H1 (cell line): ENCODE measurements around the gene MRTO4. TPM values are rescaled to one million over a fixed set of nuclear protein-coding genes. Genes with fewer than 3 reads are reported as not detected.

Source experiments
- CHD2 ChIP-seq: IDR thresholded peaks from 2 replicates; pipeline ENCODE4 v1.6.1; 2012; ENCODE audit warnings: low read length, improper control_type of control experiment
- CHD7 ChIP-seq: fragments of 300-600 bp; sonication (generic); IDR thresholded peaks from 2 replicates; pipeline ENCODE4 v1.7.1; 2012; ENCODE audit warnings: low read length, moderate library complexity, mild to moderate bottlenecking, inconsistent platforms; ENCODE audit not compliant: insufficient replicate concordance
- EGR1 ChIP-seq: IDR thresholded peaks from 2 replicates; pipeline ENCODE4 v1.6.1; 2011; ENCODE audit warnings: low read depth, low read length, borderline replicate concordance
- EP300 ChIP-seq, 2 experiments: IDR thresholded peaks; 1 replicate in 1 of 2; 2 replicates in 1 of 2; pipeline ENCODE4 v1.6.1; 2011 to 2012; ENCODE audit warnings: low read depth in 2 of 2, low read length in 2 of 2, mild to moderate bottlenecking in 2 of 2, borderline replicate concordance in 1 of 2, inconsistent platforms in 1 of 2, moderate library complexity in 1 of 2
- GTF2F1 ChIP-seq: IDR thresholded peaks from 2 replicates; pipeline ENCODE4 v1.6.1; 2012; ENCODE audit warnings: low read depth, low read length, improper control_type of control experiment, borderline replicate concordance
- SIN3A ChIP-seq, 2 experiments: IDR thresholded peaks in 1 of 2; conservative IDR thresholded peaks in 1 of 2; 2 replicates each; pipeline ENCODE4 v1.6.1; 2011 to 2012; ENCODE audit warnings: low read length in 2 of 2, improper control_type of control experiment in 1 of 2, low read depth in 1 of 2, mild to moderate bottlenecking in 1 of 2
- polyA plus RNA-seq, 7 experiments: library from polyadenylated mRNA; depleted of rRNA in 3 of 7; stranded (reverse) in 5 of 7; unstranded in 2 of 7; fragments of >200 nt in 5 of 7; fragments of 200-250 nt in 2 of 7; gene quantifications; 1 replicate in 5 of 7; 2 replicates in 1 of 7; 4 replicates in 1 of 7; pipeline versions ENCODE4 v1.2.1 to v1.2.3, GENCODE V29; 2011 to 2013; ENCODE audit warnings: missing spikeins in 2 of 7, mixed read lengths in 2 of 7
- total RNA-seq: library from RNA; stranded (reverse); fragmentation: NEBNext Ultra II Directional; extraction: Animal tissue kit (Norgen Biotek cat#: 25700); gene quantifications from 2 replicates; pipeline ENCODE4 v1.2.1, GENCODE V29; 2021

Gene MRTO4
- total and polyA plus RNA-seq, 2 of the 8 experiments (the other 6 are each of a cell fraction or from before 2014, with no cell fraction given), result 36.9 to 64.3 TPM

GRCh38 chr1:19202396-19202795 is 49.2 kb upstream of the MRTO4 start (continued):
- TF ChIP-seq CHD7 (no peak), SIN3A (conservative IDR thresholded peaks at IDR 0.05 in 1 of 2, IDR thresholded peaks at IDR 0.05 in 1 of 2; ENCODE audit: low read depth in 1 of 2, low read length in 2 of 2) (no peak), GTF2F1 (no peak), EP300 (IDR thresholded peaks at IDR 0.05; ENCODE audit: borderline replicate concordance in 1 of 2, low read depth in 2 of 2, low read length in 2 of 2) (no peak), EGR1 (no peak), CHD2 (no peak)
